ENCODE data around the gene ZNF853.

The ZNF853 gene

DNA sequence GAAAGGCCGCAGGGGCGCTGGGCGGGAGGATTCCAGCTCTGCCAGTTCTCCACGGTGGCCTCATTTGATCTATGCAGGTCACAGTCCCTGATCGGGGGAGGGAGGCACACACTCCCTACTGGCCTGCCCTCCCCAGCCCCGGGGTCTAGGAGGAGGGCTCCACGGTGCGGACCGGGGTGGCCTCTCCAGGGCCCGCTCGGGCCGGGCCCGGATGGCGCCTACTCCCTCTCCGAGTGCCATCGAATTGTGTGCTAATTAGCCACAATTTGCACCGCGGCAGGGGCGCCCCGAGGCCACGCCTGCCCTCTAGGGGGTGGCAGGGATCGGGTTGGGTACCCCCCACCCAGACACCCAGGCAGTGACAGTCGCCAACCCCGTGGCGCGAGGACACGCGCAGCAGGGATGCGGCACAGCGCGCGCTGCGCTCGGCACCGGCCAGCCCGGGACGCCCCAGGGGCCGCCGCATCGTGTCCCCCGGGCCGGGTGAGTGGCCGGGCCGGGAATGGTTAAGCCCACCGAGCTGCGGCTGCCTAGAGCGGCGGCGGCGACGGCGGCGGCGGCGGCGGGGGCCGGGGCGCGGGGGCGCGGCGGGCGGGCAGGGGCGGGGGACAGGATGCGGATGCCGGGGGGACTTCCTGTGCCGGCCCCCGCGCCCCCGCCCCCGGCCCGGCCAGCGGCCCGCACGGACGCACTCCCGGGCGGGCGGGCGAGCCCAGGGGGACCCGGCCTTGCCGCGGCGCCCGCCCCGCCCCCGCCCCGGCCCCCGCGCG is at the start of gene ZNF853:
ZNF853 (plus strand) TSS at position 658 of the 770 bp plus-strand sequence. CDS start 565 bp downstream, outside the sequence.
- TF ChIP-seq, protein P1, sequence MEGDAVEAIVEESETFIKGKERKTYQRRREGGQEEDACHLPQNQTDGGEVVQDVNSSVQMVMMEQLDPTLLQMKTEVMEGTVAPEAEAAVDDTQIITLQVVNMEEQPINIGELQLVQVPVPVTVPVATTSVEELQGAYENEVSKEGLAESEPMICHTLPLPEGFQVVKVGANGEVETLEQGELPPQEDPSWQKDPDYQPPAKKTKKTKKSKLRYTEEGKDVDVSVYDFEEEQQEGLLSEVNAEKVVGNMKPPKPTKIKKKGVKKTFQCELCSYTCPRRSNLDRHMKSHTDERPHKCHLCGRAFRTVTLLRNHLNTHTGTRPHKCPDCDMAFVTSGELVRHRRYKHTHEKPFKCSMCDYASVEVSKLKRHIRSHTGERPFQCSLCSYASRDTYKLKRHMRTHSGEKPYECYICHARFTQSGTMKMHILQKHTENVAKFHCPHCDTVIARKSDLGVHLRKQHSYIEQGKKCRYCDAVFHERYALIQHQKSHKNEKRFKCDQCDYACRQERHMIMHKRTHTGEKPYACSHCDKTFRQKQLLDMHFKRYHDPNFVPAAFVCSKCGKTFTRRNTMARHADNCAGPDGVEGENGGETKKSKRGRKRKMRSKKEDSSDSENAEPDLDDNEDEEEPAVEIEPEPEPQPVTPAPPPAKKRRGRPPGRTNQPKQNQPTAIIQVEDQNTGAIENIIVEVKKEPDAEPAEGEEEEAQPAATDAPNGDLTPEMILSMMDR (conservative IDR thresholded peaks at IDR 0.05) = no peak
- H3K27ac ChIP-seq = peak within 1 kb of the TSS; percentile 58; the same call in 1 of the 2 replicates

DNA sequence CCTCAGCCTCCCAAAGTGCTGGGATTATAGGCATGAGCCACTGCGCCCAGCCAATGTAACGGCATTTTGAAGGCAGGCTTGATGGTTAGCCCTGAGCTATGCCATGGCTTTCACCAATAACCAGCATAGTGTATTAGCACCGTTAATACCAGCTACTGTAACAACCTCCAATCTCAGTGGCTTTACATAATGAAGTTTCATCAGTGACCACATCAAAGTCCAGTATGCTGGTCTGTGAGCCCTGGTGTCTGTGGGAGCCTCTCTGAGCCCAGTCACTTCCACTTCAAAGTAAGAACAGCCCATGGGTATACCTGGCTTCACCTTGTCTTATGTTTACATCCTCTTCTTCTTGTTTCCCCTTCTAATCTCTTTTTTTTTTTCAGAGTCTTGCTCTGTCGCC is 49.8 kb upstream of the ZNF853 start:
- TF ChIP-seq, protein P1 (conservative IDR thresholded peaks at IDR 0.05) = no peak
- H3K27ac ChIP-seq = no peak overlapping the region

DNA sequence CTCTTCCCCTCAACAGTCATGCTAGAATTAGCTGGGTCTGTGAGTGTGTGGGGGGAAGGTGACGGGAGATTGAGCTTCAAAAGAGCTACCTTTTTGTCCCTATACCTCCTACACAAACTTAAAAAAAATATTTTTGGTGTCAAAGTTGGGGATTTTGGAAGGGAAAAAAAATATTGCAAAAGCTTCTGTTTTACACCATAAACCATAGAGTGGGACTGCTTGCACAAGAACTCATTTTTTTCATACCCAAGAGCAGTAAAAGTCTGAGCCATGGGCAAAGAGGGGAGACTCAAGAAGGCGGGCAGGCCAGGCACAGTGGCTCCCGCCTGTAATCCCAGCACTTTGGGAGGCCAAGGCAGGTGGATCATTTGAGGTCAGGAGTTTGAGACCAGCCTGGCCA is 47.5 kb upstream of the ZNF853 start:
- TF ChIP-seq, protein P1 (conservative IDR thresholded peaks at IDR 0.05) = no peak
- H3K27ac ChIP-seq = no peak overlapping the region

DNA sequence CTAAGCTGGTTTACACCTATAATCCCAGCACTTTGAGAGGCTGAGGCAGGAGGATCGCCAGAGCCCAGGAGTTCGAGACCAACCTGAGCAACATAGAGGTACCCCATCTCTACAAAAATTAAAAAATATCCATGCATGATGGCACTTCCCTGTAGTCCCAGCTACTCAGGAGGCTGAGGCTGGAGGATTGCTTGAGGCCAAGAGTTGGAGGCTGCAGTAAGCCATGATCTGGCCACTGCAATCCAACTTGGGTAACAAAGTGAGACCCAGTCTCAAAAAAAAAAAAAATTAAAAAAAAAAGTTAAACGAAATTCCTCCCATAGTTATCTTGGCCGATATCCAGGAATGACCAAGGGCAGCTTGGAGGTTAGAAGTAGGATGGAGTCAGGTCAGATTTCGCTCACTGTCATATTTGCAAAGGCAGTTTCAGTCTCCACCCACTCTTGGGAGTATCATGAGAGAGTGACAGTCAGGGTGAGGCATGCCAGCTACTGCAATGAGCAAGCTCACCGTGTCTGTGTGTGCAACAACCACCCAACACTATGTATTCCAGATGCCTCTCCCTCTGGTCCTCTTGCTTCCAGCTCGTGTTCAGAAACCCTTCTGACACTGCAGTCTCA is 44.1 kb upstream of the ZNF853 start:
- TF ChIP-seq, protein P1 (conservative IDR thresholded peaks at IDR 0.05) = no peak
- H3K27ac ChIP-seq = no peak overlapping the region

DNA sequence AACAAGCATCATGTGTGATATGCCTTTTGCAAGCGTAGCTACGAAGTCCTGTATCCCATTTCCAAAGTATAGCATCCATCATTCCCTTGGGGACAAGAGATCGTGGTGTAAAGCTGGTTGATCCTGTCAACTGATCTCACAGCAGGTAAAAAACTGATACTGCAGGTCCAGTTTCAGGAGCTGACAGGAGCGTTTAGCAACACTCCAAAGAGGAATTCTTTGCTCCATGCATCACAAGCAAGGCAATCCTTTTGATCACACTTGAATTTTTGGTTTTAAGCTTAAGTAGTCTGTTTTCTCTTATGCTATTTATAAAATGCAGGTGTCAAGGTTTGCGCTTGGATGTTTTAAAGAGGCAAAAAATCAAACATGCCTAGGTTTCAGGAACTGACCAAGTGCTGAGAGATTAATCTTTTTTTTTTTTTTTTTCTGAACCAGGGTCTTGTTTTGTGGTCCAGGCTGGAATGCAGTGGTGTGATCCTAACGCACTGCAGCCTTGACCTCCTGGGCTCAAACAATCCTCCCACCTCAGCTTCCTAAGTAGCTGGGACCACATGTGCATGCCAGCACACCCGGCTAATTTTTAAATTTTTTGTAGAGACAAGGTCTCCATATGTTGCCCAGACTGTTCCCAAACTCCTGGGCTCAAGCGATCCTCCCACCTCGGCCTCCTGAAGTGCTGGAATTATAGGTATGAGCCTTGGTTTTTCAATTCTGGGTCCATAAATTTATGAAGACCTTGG is 40.0 kb upstream of the ZNF853 start:
- H3K27ac ChIP-seq = no peak overlapping the region
- TF ChIP-seq, protein P1 (conservative IDR thresholded peaks at IDR 0.05) = no peak

DNA sequence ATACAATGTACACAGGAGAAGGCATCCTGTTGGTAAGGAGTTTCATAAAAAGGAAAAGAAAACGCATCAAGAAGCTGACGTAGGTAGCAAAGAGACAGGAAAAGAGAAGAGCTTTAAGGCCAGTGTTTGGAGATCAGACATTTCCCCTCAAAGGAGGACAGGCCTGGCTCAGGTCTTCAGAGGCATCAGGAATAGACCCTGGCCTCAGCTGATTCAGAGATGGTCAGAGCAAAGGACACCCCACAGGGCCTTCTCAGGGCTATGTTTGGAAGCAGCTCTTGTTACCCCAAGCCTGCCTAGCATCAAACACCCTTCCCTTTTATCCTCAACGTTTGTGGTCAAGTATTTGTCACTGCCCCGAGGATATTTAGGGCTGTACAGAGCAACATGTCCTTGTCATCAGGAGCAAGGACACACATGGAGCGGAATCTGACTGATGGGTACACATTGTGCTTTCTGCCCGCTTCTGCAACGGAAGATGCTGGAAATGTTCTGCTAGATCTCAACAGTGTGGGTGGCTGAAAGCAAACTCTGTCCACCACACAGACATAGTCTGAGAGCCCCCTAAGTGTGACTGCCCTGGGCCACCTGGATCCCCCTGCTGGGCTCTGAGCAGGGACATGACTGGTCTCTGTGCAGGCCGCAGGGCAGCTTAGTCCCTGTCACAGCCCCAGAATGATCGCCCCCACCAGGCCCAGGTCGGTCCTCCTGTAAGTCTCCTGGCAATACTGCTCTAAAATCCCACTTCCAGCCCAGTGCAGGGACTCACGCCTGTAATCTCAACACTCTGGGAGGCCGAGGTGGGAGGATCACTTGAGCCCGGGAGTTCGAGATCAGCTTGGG is 39.2 kb upstream of the ZNF853 start:
- peak overlapping the region; percentile 74; the same call in 1 of the 2 replicates for H3K27ac ChIP-seq

DNA sequence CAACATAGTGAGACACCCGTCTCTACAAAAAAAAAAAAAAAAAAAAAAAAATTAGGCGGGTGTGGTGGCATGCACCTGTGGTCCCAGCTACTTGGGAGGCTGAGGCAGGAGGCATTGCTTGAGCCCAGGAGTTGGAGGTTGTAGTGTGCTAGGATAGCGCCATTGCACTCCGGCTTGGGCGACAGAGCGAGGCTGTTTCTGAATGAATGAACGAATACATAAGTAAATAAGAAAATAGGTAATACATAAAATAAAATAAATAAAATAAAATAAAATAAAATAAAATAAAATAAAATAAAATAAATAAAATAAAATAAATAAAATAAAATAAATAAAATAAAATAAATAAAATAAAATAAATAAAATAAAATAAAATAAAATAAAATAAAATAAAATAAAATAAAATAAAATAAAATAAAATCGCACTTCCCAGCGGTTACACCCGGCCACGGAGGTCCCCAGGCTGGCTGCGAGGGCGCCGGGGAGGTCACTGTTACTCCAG is 38.5 kb upstream of the ZNF853 start:
- peak overlapping the region; percentile 74 for H3K27ac ChIP-seq

More for the DNA sequence above, 39.2 kb upstream of the ZNF853 start:
- TF ChIP-seq, protein P1 (conservative IDR thresholded peaks at IDR 0.05) = no peak
